Body of pancreas (tissue), 4 donors: Measurements from ENCODE around the gene GPR137.

Experiments used
- CTCF ChIP-seq, 7 experiments: fragments of 450-650 bp in 4 of 7; fragments of 200-600 bp in 3 of 7; sonication (generic) in 3 of 7; IDR thresholded peaks; one replicate each; pipeline ENCODE4 v1.5.1; 2016 to 2019; ENCODE audit warnings: antibody characterized with exemption in 7 of 7
- POLR2A ChIP-seq, 3 donors: fragments of 450-650 bp; IDR thresholded peaks; one replicate each; pipeline ENCODE4 v1.6.1; 2016; ENCODE audit warnings: antibody characterized with exemption in 3 of 3, mild to moderate bottlenecking in 2 of 3

- no peak for TF ChIP-seq POLR2A (IDR thresholded peaks at IDR 0.05)
- no peak for TF ChIP-seq CTCF (IDR thresholded peaks at IDR 0.05)
These were observed 37.7 kb upstream of the GPR137 start for GRCh38 chr11:64247729-64248531.
